ENCODE results near the gene CCN2. TPM values are rescaled to one million over a fixed set of nuclear protein-coding genes. Genes with fewer than 3 reads are reported as not detected.

CCN2 gene
- total RNA-seq, 1 donor from 2014 or later = 1,296 TPM

DNA sequence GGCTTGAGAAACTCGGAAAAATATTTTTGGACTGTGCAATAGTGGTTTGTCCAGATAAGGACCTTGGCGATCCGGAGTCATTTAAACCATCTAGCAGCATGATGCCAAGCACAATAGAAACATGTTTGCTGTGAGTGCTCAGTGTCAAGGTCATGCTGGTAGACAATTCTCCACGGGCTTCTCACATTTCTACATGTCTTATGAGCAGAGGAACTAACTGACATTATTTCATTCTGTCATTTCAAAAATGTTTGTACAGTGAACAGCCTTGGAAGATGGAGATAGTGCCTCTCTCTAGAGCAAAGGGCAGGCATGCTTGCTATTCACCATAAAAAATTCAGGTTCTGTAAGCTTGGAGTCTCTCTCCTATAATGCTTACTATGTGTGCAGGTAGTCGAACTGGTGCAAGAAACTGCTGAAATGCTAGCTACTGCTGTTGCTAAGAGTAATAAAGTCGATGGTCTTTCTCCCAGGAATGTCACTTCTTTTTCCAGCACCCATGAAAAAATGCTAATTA, 25.4 kb upstream of the CCN2 start:
- no peak for DNase-seq (ENCODE audit: low spot score)
- Mint-ChIP-seq H3K4me3 (ENCODE audit: unreplicated experiment) (no peak overlapping the region), H3K27me3 (ENCODE audit: low read depth) (no peaks in the 10 kb centered on the region), H3K36me3 (ENCODE audit: low read depth) (no peaks in the 10 kb centered on the region), H3K27ac (ENCODE audit: unreplicated experiment) (peak overlapping the region; percentile 70), H3K4me1 (ENCODE audit: low read depth) (peaks cover 57% of the 10 kb centered on the region), H3K9me3 (ENCODE audit: low read depth) (no peaks in the 10 kb centered on the region)
- TF ChIP-seq, protein P1, sequence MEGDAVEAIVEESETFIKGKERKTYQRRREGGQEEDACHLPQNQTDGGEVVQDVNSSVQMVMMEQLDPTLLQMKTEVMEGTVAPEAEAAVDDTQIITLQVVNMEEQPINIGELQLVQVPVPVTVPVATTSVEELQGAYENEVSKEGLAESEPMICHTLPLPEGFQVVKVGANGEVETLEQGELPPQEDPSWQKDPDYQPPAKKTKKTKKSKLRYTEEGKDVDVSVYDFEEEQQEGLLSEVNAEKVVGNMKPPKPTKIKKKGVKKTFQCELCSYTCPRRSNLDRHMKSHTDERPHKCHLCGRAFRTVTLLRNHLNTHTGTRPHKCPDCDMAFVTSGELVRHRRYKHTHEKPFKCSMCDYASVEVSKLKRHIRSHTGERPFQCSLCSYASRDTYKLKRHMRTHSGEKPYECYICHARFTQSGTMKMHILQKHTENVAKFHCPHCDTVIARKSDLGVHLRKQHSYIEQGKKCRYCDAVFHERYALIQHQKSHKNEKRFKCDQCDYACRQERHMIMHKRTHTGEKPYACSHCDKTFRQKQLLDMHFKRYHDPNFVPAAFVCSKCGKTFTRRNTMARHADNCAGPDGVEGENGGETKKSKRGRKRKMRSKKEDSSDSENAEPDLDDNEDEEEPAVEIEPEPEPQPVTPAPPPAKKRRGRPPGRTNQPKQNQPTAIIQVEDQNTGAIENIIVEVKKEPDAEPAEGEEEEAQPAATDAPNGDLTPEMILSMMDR (IDR thresholded peaks at IDR 0.05) = no peak

DNA sequence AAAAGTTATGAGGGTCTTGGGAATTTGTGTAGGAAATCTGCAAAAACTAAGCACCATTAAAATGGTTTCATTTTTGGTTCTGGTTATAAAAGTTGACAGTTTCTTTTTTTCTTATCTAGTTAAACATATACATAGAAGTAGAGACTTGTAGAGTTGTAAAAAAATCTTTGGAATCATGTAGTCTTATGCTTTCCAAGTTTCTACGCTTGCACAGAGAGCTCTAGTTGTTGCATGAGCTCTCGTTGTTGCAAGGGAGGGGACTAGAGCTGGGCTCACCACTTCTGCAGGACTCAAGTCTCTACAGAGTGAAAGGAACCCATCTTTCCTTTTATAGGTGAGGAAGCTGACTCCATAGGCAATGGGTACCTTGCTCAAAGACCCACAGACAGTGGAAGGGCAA, 21.6 kb upstream of the CCN2 start:
- no peak overlapping the region for H3K27ac Mint-ChIP-seq (ENCODE audit: unreplicated experiment)
- H3K4me1 Mint-ChIP-seq (ENCODE audit: low read depth) = peaks cover 25% of the 10 kb centered on the region
- DNase-seq (ENCODE audit: low spot score) = no peak
- H3K9me3 Mint-ChIP-seq (ENCODE audit: low read depth) = no peaks in the 10 kb centered on the region
- no peaks in the 10 kb centered on the region for H3K36me3 Mint-ChIP-seq (ENCODE audit: low read depth)
- TF ChIP-seq, protein P1 (IDR thresholded peaks at IDR 0.05) = no peak
- H3K27me3 Mint-ChIP-seq (ENCODE audit: low read depth) = no peaks in the 10 kb centered on the region
- no peak overlapping the region for H3K4me3 Mint-ChIP-seq (ENCODE audit: unreplicated experiment)

DNA sequence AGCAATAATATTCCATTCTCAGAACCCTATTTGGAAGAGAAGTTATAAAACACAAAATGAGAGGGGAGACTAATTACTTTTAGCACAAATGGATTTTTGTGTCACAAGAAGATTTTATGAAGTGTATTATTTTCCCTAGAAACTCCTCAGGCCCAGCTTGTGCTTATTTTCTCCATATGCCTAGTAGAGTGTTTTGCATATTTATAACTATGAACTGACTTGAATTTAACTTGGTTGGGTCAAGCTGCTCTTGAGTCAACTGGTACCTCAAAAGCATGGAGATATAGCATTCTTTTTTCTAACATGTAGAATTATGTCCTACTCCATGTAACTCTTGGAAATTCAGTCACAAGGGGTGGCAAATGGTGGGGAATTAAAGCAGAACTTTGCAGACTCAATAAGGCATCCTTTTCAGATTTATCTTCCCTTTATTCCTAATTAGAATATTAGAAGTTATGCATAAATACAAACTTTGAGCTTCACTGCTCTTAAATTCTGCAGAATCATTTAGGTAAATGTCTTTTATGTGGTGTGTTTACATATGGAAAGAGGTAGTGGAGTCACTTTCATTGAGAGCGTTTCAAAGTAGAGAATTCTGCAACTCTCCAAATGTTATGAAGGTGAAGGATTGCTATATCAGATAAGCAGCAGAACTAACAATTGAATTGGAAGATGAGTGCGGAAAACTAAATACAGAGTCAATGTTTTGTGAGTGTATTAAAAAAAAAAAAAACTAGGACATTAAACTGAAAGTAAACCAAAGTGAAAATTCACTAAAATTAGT, 19.1 kb upstream of the CCN2 start:
- no peak for DNase-seq (ENCODE audit: low spot score)
- Mint-ChIP-seq H3K4me3 (ENCODE audit: unreplicated experiment) (no peak overlapping the region), H3K27ac (ENCODE audit: unreplicated experiment) (no peak overlapping the region), H3K4me1 (ENCODE audit: low read depth) (peaks cover 12% of the 10 kb centered on the region), H3K27me3 (ENCODE audit: low read depth) (no peaks in the 10 kb centered on the region), H3K36me3 (ENCODE audit: low read depth) (no peaks in the 10 kb centered on the region), H3K9me3 (ENCODE audit: low read depth) (no peaks in the 10 kb centered on the region)
- TF ChIP-seq, protein P1 (IDR thresholded peaks at IDR 0.05) = no peak

DNA sequence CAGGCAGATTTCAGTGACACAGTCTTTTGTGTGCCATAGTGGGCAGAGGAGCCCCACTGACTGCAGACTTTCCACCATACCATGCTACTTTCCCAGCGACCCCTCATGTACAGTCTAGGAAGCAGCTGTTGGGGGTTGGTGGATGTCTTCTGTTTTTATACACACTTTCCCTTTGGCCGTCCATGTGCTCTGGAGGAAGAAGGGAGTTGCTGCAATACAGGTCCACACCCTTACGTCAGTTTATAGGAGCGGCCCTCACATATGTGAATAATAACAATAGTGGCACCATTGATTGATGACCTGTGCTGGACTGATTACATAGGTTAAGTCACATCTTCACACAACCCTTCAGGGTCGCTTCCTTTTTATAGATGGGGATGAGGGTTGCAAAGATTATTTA, 17.5 kb upstream of the CCN2 start:
- no peaks in the 10 kb centered on the region for H3K9me3 Mint-ChIP-seq (ENCODE audit: low read depth)
- H3K4me1 Mint-ChIP-seq (ENCODE audit: low read depth) = peaks cover 10% of the 10 kb centered on the region
- TF ChIP-seq, protein P1 (IDR thresholded peaks at IDR 0.05) = no peak
- no peaks in the 10 kb centered on the region for H3K36me3 Mint-ChIP-seq (ENCODE audit: low read depth)
- no peak overlapping the region for H3K27ac Mint-ChIP-seq (ENCODE audit: unreplicated experiment)
- H3K27me3 Mint-ChIP-seq (ENCODE audit: low read depth) = no peaks in the 10 kb centered on the region
- DNase-seq (ENCODE audit: low spot score) = no peak
- no peak overlapping the region for H3K4me3 Mint-ChIP-seq (ENCODE audit: unreplicated experiment)

DNA sequence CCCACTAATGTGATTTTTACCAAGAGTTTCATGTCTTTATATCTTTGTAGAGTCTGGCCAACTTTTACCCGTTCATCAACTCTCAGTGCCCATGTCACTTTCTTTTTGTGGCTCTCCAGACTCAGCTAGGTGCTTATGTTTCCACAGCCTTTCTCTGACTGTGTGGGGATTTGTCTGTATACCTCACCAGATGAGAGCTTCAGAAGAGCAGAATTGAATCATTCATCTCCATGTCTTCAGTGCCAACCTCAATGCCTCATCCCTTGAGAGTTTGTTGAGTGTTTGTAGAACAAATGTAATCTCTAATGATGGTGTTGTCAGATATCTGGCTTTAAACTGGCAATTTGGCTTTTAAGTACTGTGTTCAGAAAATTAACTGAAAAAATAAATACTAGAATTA, 16.8 kb upstream of the CCN2 start:
- TF ChIP-seq, protein P1 (IDR thresholded peaks at IDR 0.05) = no peak
- Mint-ChIP-seq H3K36me3 (ENCODE audit: low read depth) (no peaks in the 10 kb centered on the region), H3K4me1 (ENCODE audit: low read depth) (peaks cover 10% of the 10 kb centered on the region)

More for the DNA sequence above, 16.8 kb upstream of the CCN2 start:
- H3K4me3 Mint-ChIP-seq (ENCODE audit: unreplicated experiment) = no peak overlapping the region
- H3K27me3 Mint-ChIP-seq (ENCODE audit: low read depth) = no peaks in the 10 kb centered on the region
- DNase-seq (ENCODE audit: low spot score) = no peak
- H3K27ac Mint-ChIP-seq (ENCODE audit: unreplicated experiment) = no peak overlapping the region
- no peaks in the 10 kb centered on the region for H3K9me3 Mint-ChIP-seq (ENCODE audit: low read depth)

Data from chondrocyte (in vitro differentiated cells).